Prostate gland (tissue), 2 donors: ENCODE data around the gene RNF146.

Experiments used
- CTCF ChIP-seq, 4 experiments: fragments of 200-600 bp in 2 of 4; fragments of 450-650 bp in 2 of 4; sonication (generic) in 2 of 4; IDR thresholded peaks; 1 replicate in 3 of 4; 2 replicates in 1 of 4; pipeline ENCODE4 v1.5.1; 2016 to 2019; ENCODE audit warnings: antibody characterized with exemption in 4 of 4, mild to moderate bottlenecking in 2 of 4, moderate library complexity in 2 of 4
- POLR2A ChIP-seq: fragments of 450-650 bp; IDR thresholded peaks from one replicate; pipeline ENCODE4 v1.6.1; 2016; ENCODE audit warnings: antibody characterized with exemption, mild to moderate bottlenecking
- POLR2AphosphoS5 ChIP-seq: sonication (generic); formaldehyde crosslinking; IDR thresholded peaks from one replicate; pipeline ENCODE4 v1.6.1; 2017; ENCODE audit warnings: antibody characterized with exemption

DNA sequence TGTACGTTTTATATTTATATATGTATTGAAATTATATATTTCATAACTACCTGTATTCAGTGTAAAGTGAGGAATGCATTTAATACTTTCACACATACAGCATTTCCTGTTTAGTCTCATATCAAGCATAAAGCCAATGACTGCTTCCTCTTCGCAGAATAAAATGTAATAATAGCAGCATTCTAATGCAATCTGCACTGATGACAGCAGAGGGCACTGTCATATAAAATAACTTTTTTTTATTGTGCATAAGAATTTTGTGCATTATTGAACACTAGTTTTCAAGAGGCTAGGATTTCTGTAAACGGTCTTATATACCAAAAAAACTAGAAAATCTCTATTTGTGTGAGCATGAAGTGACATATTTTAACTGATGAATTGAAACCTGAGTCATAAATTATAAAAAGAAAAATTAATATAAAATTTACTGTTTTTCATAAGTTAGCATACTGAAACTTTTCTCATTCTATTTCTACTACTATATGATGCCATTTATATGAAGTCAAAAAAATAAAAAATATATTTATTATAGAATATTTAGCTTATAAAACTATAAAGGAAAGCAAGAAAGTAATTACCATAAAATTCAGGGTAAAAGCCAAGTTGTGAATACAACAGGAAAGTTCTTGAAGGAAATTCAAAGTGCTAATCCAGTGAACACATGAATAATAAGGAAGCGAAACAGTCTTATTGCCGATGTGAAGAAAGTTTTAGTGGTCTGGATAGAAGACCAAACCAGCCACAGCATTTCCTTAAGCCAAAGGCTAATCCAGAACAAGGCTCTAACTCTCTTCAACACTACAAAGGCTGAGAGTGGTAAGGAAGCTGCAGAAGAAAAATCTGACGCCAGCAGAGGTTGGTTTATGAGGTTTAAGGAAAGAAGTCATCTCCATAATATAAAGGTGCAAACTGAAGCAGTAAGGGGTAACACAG, 36.3 kb downstream of the RNF146 start:
- peak; percentile 25 to 82 (median 68) for TF ChIP-seq CTCF (IDR thresholded peaks at IDR 0.05)
- no peak for TF ChIP-seq POLR2A
- TF ChIP-seq POLR2AphosphoS5: no peak
